HG03108 (cell line): ENCODE data around the gene ZNF365.

ENCODE experiments used
- ATAC-seq: cut with Tn5 transposase; IDR thresholded peaks from one replicate; pipeline ENCODE4 v1.9.1; 2021; ENCODE audit warnings: moderate library complexity; ENCODE audit not compliant: unreplicated experiment

The ZNF365 gene

GRCh38 chr10:62413652-62414051, 39.5 kb downstream of the ZNF365 start:
- ATAC-seq, result no peak

- ATAC-seq, result no peak
Observed at GRCh38 chr10:62414359-62414758, 40.2 kb downstream of the ZNF365 start.

GRCh38 chr10:62422068-62422590, 48.0 kb downstream of the ZNF365 start:
- ATAC-seq, result no peak

GRCh38 chr10:62424026-62424425, 49.9 kb downstream of the ZNF365 start:
- ATAC-seq, result no peak

GRCh38 chr10:62426086-62426485, 51.9 kb downstream of the ZNF365 start:
- ATAC-seq, result no peak

- no peak for ATAC-seq
Observed at GRCh38 chr10:62426600-62426999, 52.4 kb downstream of the ZNF365 start.

GRCh38 chr10:62430881-62431280, 56.7 kb downstream of the ZNF365 start:
- no peak for ATAC-seq

- ATAC-seq, result peak; percentile 86
Observed at GRCh38 chr10:62433181-62433692, 59.1 kb downstream of the ZNF365 start.

GRCh38 chr10:62433901-62434300, 59.7 kb downstream of the ZNF365 start:
- ATAC-seq, result no peak

GRCh38 chr10:62437696-62438095, 63.5 kb downstream of the ZNF365 start:
- ATAC-seq, result no peak

GRCh38 chr10:62442006-62442405, 67.8 kb downstream of the ZNF365 start:
- ATAC-seq, result no peak

GRCh38 chr10:62442894-62443669, 68.9 kb downstream of the ZNF365 start:
- ATAC-seq, result no peak

- ATAC-seq, result no peak
Observed at GRCh38 chr10:62443866-62444265, 69.7 kb downstream of the ZNF365 start.

GRCh38 chr10:62446627-62447026, 72.5 kb downstream of the ZNF365 start:
- ATAC-seq, result no peak

- no peak for ATAC-seq
Observed at GRCh38 chr10:62450912-62451610, 76.9 kb downstream of the ZNF365 start.

GRCh38 chr10:62451611-62451975, 77.4 kb downstream of the ZNF365 start:
- ATAC-seq, result no peak
